Measurements from ENCODE around the gene AARS2. TPM values are rescaled to one million over a fixed set of nuclear protein-coding genes. Genes with fewer than 3 reads are reported as not detected.

AARS2 gene
- total and polyA plus RNA-seq, 11 donors = 4.1 to 9.8 (median 7.6) TPM

GRCh38 chr6:44261581-44261980 is 51.6 kb downstream of the AARS2 start:
- WGBS, 4 donors = 95 to 98% (median 97%) methylated on average over 8 of the region's 8 CpGs; no CpG with 5 or more reads in 1 of the 4 donors
- Histone ChIP-seq H3K4me1 (peaks cover 3 to 56% (median 32%) of the 10 kb centered on the region in 12 donors), H3K27me3 (no peaks in the 10 kb centered on the region), H3K4me3 (no peak overlapping the region), H3K36me3 (peaks cover 0 to 40% (median 6%) of the 10 kb centered on the region in 9 donors), H3K27ac (no peak overlapping the region), H3K9me3 (no peaks in the 10 kb centered on the region)
- DNase-seq = peak in 1 of 5 donors; percentile 19
- intact Hi-C loops (cut with DNase I) = loop anchor here in 1 of 10 donors (10.0 kb wide), 1 partner anchor 193 kb away; no protein-coding TSS in a partner anchor
- ATAC-seq = no peak
- TF ChIP-seq POLR2A (IDR thresholded peaks at IDR 0.05) = no peak
- TF ChIP-seq, protein P1, sequence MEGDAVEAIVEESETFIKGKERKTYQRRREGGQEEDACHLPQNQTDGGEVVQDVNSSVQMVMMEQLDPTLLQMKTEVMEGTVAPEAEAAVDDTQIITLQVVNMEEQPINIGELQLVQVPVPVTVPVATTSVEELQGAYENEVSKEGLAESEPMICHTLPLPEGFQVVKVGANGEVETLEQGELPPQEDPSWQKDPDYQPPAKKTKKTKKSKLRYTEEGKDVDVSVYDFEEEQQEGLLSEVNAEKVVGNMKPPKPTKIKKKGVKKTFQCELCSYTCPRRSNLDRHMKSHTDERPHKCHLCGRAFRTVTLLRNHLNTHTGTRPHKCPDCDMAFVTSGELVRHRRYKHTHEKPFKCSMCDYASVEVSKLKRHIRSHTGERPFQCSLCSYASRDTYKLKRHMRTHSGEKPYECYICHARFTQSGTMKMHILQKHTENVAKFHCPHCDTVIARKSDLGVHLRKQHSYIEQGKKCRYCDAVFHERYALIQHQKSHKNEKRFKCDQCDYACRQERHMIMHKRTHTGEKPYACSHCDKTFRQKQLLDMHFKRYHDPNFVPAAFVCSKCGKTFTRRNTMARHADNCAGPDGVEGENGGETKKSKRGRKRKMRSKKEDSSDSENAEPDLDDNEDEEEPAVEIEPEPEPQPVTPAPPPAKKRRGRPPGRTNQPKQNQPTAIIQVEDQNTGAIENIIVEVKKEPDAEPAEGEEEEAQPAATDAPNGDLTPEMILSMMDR (IDR thresholded peaks at IDR 0.05) = no peak

- peaks cover 3 to 60% (median 40%) of the 10 kb centered on the region in 12 donors for H3K4me1 ChIP-seq
- H3K4me3 ChIP-seq = no peak overlapping the region
- H3K27me3 ChIP-seq = no peaks in the 10 kb centered on the region
- intact Hi-C loops (cut with DNase I) = loop anchor here in 1 of 10 donors (10.0 kb wide), 1 partner anchor 194 kb away; no protein-coding TSS in a partner anchor
- no peak for TF ChIP-seq POLR2A (IDR thresholded peaks at IDR 0.05)
- TF ChIP-seq, protein P1 (IDR thresholded peaks at IDR 0.05) = no peak
- H3K9me3 ChIP-seq = no peaks in the 10 kb centered on the region
- 90 to 94% (median 92%) methylated on average over 5 to 6 of the region's 6 CpGs for WGBS, 4 donors
- no peak overlapping the region for H3K27ac ChIP-seq
- no peak for ATAC-seq
- peaks cover 0 to 43% (median 9%) of the 10 kb centered on the region in 9 donors for H3K36me3 ChIP-seq
- DNase-seq = peak in 1 of 5 donors; percentile 1
These were observed 52.5 kb downstream of the AARS2 start for GRCh38 chr6:44260451-44261297.

DNA sequence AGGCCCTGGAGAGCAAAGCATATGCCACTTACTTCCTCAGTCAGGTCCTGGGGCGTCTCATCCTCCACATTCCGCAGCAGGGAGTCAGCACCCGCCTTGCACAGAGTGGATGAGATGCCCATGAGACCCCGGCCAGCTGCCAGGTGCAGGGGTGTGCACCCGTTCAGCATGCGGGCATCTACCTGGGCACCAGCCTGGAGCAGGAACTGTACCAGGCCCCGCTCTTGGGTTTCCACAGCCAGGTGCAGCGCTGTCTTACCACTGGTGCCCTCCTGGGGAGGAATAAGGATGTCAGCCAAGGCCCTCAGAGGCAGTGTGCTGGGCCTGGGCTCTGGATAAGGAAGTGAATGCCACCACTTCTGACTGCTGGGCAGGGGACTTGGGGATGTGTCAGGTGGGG is 53.1 kb downstream of the AARS2 start:
- H3K9me3 ChIP-seq = no peaks in the 10 kb centered on the region
- ATAC-seq (no peak), DNase-seq (no peak)
- TF ChIP-seq, protein P1 (IDR thresholded peaks at IDR 0.05) = no peak
- TF ChIP-seq POLR2A (IDR thresholded peaks at IDR 0.05) = no peak
- H3K36me3 ChIP-seq = peaks cover 0 to 50% (median 16%) of the 10 kb centered on the region in 9 donors
- no peaks in the 10 kb centered on the region for H3K27me3 ChIP-seq
- H3K4me3 ChIP-seq = no peak overlapping the region
- peaks cover 3 to 61% (median 40%) of the 10 kb centered on the region in 12 donors for H3K4me1 ChIP-seq
- H3K27ac ChIP-seq = no peak overlapping the region
- intact Hi-C loops (cut with DNase I) = loop anchor here in 1 of 10 donors (10.0 kb wide), 1 partner anchor 195 kb away; no protein-coding TSS in a partner anchor
- WGBS, 4 donors = 96 to 97% (median 96%) methylated on average over 6 to 8 of the region's 8 CpGs

DNA sequence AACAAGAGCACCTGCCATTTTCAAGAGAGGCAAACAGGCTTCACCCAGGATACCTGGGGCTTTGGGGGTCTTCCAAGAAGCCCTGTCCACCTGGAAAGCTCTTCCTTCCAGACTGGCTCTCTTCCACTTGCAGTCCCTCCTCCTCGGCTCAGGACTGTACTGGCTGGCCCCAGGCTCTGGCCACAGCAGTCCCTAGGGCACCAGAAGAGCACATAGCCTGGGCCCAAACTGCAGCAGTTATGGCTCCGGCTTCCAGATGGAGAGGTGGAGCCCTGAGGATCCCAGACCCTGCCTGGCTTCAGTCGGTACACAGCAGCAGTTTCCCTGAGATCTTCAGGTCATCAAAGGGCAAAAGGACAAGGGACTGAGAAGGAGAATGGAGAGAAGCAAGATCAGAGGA is 54.2 kb downstream of the AARS2 start:
- DNase-seq (peak in 1 of 5 donors; percentile 17), ATAC-seq (no peak)
- WGBS, 4 donors = 85 to 94% (median 91%) methylated on average over 3 of the region's 3 CpGs
- Histone ChIP-seq H3K27me3 (no peaks in the 10 kb centered on the region), H3K36me3 (peaks cover 3 to 61% (median 26%) of the 10 kb centered on the region in 9 donors), H3K27ac (no peak overlapping the region), H3K9me3 (no peaks in the 10 kb centered on the region), H3K4me3 (no peak overlapping the region), H3K4me1 (peaks cover 3 to 60% (median 32%) of the 10 kb centered on the region in 12 donors)
- intact Hi-C loops (cut with DNase I) = loop anchor here in 5 of 10 donors (5.0 to 10.0 kb wide), 3 partner anchors 87 to 164 kb away; no protein-coding TSS in a partner anchor
- TF ChIP-seq POLR2A (IDR thresholded peaks at IDR 0.05) = no peak
- TF ChIP-seq, protein P1 (IDR thresholded peaks at IDR 0.05) = no peak
